Body of pancreas (tissue), 4 donors: ENCODE measurements around the gene ADIG.

Source experiments
- POLR2A ChIP-seq, 3 donors: fragments of 450-650 bp; IDR thresholded peaks; one replicate each; pipeline ENCODE4 v1.6.1; 2016; ENCODE audit warnings: antibody characterized with exemption in 3 of 3, mild to moderate bottlenecking in 2 of 3
- TF ChIP-seq, protein P1 (sequence below), 7 experiments: fragments of 450-650 bp in 4 of 7; fragments of 200-600 bp in 3 of 7; sonication (generic) in 3 of 7; IDR thresholded peaks; one replicate each; pipeline ENCODE4 v1.5.1; 2016 to 2019; ENCODE audit warnings: antibody characterized with exemption in 7 of 7

DNA sequence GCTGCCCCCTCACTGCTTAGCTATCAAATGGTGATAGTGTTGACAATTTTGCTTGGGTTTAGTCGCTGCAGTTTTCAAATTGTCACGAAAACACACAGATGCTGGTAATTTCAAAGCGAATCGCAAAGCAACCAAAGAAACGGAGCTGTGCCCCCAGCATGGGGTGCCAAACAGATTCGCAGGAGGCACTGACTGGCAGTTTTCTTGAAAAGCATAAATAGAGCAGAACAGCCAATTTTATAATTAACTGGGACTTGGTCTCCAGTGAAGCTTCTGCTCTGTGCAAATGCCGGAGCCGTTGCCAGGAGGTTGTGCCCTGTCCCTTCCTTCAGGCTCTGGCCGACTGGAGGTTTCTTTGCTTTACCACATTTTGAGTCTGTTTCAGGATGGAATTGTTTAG, 39.4 kb downstream of the ADIG start:
- TF ChIP-seq, protein P1, sequence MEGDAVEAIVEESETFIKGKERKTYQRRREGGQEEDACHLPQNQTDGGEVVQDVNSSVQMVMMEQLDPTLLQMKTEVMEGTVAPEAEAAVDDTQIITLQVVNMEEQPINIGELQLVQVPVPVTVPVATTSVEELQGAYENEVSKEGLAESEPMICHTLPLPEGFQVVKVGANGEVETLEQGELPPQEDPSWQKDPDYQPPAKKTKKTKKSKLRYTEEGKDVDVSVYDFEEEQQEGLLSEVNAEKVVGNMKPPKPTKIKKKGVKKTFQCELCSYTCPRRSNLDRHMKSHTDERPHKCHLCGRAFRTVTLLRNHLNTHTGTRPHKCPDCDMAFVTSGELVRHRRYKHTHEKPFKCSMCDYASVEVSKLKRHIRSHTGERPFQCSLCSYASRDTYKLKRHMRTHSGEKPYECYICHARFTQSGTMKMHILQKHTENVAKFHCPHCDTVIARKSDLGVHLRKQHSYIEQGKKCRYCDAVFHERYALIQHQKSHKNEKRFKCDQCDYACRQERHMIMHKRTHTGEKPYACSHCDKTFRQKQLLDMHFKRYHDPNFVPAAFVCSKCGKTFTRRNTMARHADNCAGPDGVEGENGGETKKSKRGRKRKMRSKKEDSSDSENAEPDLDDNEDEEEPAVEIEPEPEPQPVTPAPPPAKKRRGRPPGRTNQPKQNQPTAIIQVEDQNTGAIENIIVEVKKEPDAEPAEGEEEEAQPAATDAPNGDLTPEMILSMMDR (IDR thresholded peaks at IDR 0.05): no peak
- no peak for TF ChIP-seq POLR2A (IDR thresholded peaks at IDR 0.05)
